GM12878 (cell line): Measurements from ENCODE around the gene PARP15. TPM values are rescaled to one million over a fixed set of nuclear protein-coding genes. Genes with fewer than 3 reads are reported as not detected.
A peak's percentile ranks its signal among the peaks of the same experiment; 100 is the strongest.

Source experiments
- BRCA1 ChIP-seq: IDR thresholded peaks from 2 replicates; pipeline ENCODE4 v1.6.1; 2011; ENCODE audit warnings: low read depth, low read length, improper control_type of control experiment
- CREM ChIP-seq: IDR thresholded peaks from 2 replicates; pipeline ENCODE4 v1.6.1; 2014; ENCODE audit warnings: antibody characterized with exemption, low read depth
- E4F1 ChIP-seq: fragments of 450-650 bp; IDR thresholded peaks from 2 replicates; pipeline ENCODE4 v1.6.1; 2018; ENCODE audit warnings: borderline replicate concordance, mild to moderate bottlenecking; ENCODE audit not compliant: partially characterized antibody
- EED ChIP-seq: sonication (generic); IDR thresholded peaks from 2 replicates; pipeline ENCODE4 v1.6.1; 2016; ENCODE audit warnings: antibody characterized with exemption, low read depth
- ESRRA ChIP-seq: IDR thresholded peaks from 2 replicates; pipeline ENCODE4 v1.6.1; 2012; ENCODE audit warnings: mild to moderate bottlenecking, low read length, improper control_type of control experiment
- IKZF2 ChIP-seq, 2 experiments: fragments of 450-650 bp; IDR thresholded peaks; 2 replicates each; pipeline ENCODE4 v1.6.1; 2017; ENCODE audit warnings: mild to moderate bottlenecking in 2 of 2, moderate library complexity in 2 of 2
- IRF3 ChIP-seq: fragments of 450-650 bp; IDR thresholded peaks from 2 replicates; pipeline ENCODE4 v1.6.1; 2014; ENCODE audit warnings: mild to moderate bottlenecking
- MTA3 ChIP-seq: IDR thresholded peaks from 2 replicates; pipeline ENCODE4 v1.6.1; 2012; ENCODE audit warnings: low read length, inconsistent platforms, borderline replicate concordance
- NFXL1 ChIP-seq: fragments of 450-650 bp; IDR thresholded peaks from 2 replicates; pipeline ENCODE4 v1.6.1; 2017; ENCODE audit warnings: antibody characterized with exemption, mild to moderate bottlenecking, borderline replicate concordance
- NFYB ChIP-seq: IDR thresholded peaks from 2 replicates; pipeline ENCODE4 v1.6.1; 2011; ENCODE audit warnings: low read depth, mild to moderate bottlenecking, low read length, improper control_type of control experiment, moderate library complexity; ENCODE audit not compliant: insufficient read depth
- NR2F1 ChIP-seq: fragments of 450-650 bp; conservative IDR thresholded peaks from 2 replicates; pipeline ENCODE4 v1.6.1; 2017; ENCODE audit warnings: mild to moderate bottlenecking
- PBX3 ChIP-seq: IDR thresholded peaks from 2 replicates; pipeline ENCODE4 v1.6.1; 2011; ENCODE audit warnings: mild to moderate bottlenecking, low read depth, low read length, moderate library complexity; ENCODE audit not compliant: insufficient replicate concordance
- PML ChIP-seq: IDR thresholded peaks from 2 replicates; pipeline ENCODE4 v1.6.1; 2012; ENCODE audit warnings: low read length, inconsistent platforms
- POLR2A ChIP-seq: IDR thresholded peaks from 2 replicates; pipeline ENCODE4 v1.6.1; 2011; ENCODE audit warnings: low read depth, mild to moderate bottlenecking, low read length
- RAD21 ChIP-seq: IDR thresholded peaks from 2 replicates; pipeline ENCODE4 v1.6.1; 2011; ENCODE audit warnings: mild to moderate bottlenecking, low read depth, low read length, moderate library complexity; ENCODE audit not compliant: insufficient read depth
- SMAD5 ChIP-seq: IDR thresholded peaks from 2 replicates; pipeline ENCODE4 v1.6.1; 2016; ENCODE audit warnings: antibody characterized with exemption, low read depth
- SREBF2 ChIP-seq: IDR thresholded peaks from 2 replicates; pipeline ENCODE4 v1.6.1; 2012; ENCODE audit warnings: mild to moderate bottlenecking, low read length
- TAF1 ChIP-seq: IDR thresholded peaks from 2 replicates; pipeline ENCODE4 v1.6.1; 2011; ENCODE audit warnings: mild to moderate bottlenecking, low read depth, low read length, borderline replicate concordance
- TARDBP ChIP-seq: IDR thresholded peaks from 2 replicates; pipeline ENCODE4 v1.6.1; 2016; ENCODE audit warnings: borderline replicate concordance
- TCF7 ChIP-seq: IDR thresholded peaks from 2 replicates; pipeline ENCODE4 v1.6.1; 2014; ENCODE audit warnings: antibody characterized with exemption, borderline replicate concordance
- USF1 ChIP-seq: IDR thresholded peaks from 2 replicates; pipeline ENCODE4 v1.6.1; 2011; ENCODE audit warnings: borderline replicate concordance, low read depth, mild to moderate bottlenecking, moderate library complexity, mixed read lengths, low read length; ENCODE audit not compliant: insufficient read depth; ENCODE audit errors: extremely low read length
- ZNF207 ChIP-seq: fragments of 450-650 bp; IDR thresholded peaks from 2 replicates; pipeline ENCODE4 v1.6.1; 2014; ENCODE audit warnings: antibody characterized with exemption, mild to moderate bottlenecking, borderline replicate concordance
- ZNF217 ChIP-seq: fragments of 450-650 bp; IDR thresholded peaks from 2 replicates; pipeline ENCODE4 v1.6.1; 2017; ENCODE audit warnings: antibody characterized with exemption, mild to moderate bottlenecking
- ZNF384 ChIP-seq: IDR thresholded peaks from 2 replicates; pipeline ENCODE4 v1.6.1; 2012; ENCODE audit warnings: low read depth, mild to moderate bottlenecking, low read length, improper control_type of control experiment, borderline replicate concordance
- ZNF622 ChIP-seq: fragments of 450-650 bp; IDR thresholded peaks from 2 replicates; pipeline ENCODE4 v1.6.1; 2017; ENCODE audit warnings: mild to moderate bottlenecking, inconsistent platforms
- ZZZ3 ChIP-seq: IDR thresholded peaks from 2 replicates; pipeline ENCODE4 v1.6.1; 2011; ENCODE audit warnings: low read depth; ENCODE audit not compliant: control insufficient read depth, insufficient read length
- polyA plus RNA-seq, 11 experiments: library from polyadenylated mRNA; depleted of rRNA in 4 of 11; unstranded in 6 of 11; stranded (reverse) in 5 of 11; fragments of >200 nt; fragmentation: Nextera tagmentation in 4 of 11; fragmentation: Illumina TruSeq in 1 of 11; extraction: Ambion mirVana in 4 of 11; extraction: Trizol in 1 of 11; gene quantifications; 1 replicate in 1 of 11; 2 replicates in 10 of 11; pipeline versions ENCODE4 v1.2.1 to v1.2.3, GENCODE V29; 2011 to 2016; ENCODE audit warnings: inconsistent platforms in 2 of 11, missing spikeins in 2 of 11, low read depth in 1 of 11
- total RNA-seq, 4 experiments: library from RNA; depleted of rRNA in 3 of 4; stranded (reverse); fragments of >200 nt in 3 of 4; fragmentation: Illumina TruSeq in 1 of 4; extraction: Trizol in 1 of 4; gene quantifications; 2 replicates each; pipeline versions ENCODE4 v1.2.1 to v1.2.3, GENCODE V29; 2013 to 2021
- TF ChIP-seq, protein P1 (sequence below), 3 experiments: IDR thresholded peaks in 2 of 3; conservative IDR thresholded peaks in 1 of 3; 2 replicates each; pipeline ENCODE4 v1.5.1; 2011; ENCODE audit warnings: low read depth in 3 of 3, low read length in 3 of 3, mild to moderate bottlenecking in 3 of 3, control low read depth in 2 of 3, moderate library complexity in 2 of 3, inconsistent platforms in 1 of 3, mixed read lengths in 1 of 3; ENCODE audit not compliant: control insufficient read depth in 2 of 3, insufficient read depth in 1 of 3; ENCODE audit errors: extremely low read depth in 1 of 3

Gene PARP15
- total and polyA plus RNA-seq, 10 of the 15 experiments (the other 5 are each of a cell fraction or from before 2014, with no cell fraction given), result 9.0 to 234 (median 36.3) TPM

GRCh38 chr3:122560680-122561079 lies 16.8 kb upstream of the PARP15 start (continued):
- TF ChIP-seq EED (no peak; the same call in 1 of the 2 replicates), CREM (no peak), TARDBP (no peak), BRCA1 (no peak), PML (no peak), PBX3 (no peak), USF1 (no peak), NFXL1 (no peak), SMAD5 (no peak), ESRRA (no peak), NFYB (no peak), E4F1 (no peak), RAD21 (peak; percentile 93), SREBF2 (no peak), ZNF622 (no peak), ZNF384 (no peak), TCF7 (no peak), ZNF217 (no peak), MTA3 (no peak), ZZZ3 (no peak), TAF1 (no peak), IKZF2 (IDR thresholded peaks at IDR 0.05) (peak in 1 of 2 experiments; percentile 35; a peak in 1 of 4 replicates), NR2F1 (no peak), IRF3 (no peak), ZNF207 (no peak), POLR2A (no peak)
- TF ChIP-seq, protein P1, sequence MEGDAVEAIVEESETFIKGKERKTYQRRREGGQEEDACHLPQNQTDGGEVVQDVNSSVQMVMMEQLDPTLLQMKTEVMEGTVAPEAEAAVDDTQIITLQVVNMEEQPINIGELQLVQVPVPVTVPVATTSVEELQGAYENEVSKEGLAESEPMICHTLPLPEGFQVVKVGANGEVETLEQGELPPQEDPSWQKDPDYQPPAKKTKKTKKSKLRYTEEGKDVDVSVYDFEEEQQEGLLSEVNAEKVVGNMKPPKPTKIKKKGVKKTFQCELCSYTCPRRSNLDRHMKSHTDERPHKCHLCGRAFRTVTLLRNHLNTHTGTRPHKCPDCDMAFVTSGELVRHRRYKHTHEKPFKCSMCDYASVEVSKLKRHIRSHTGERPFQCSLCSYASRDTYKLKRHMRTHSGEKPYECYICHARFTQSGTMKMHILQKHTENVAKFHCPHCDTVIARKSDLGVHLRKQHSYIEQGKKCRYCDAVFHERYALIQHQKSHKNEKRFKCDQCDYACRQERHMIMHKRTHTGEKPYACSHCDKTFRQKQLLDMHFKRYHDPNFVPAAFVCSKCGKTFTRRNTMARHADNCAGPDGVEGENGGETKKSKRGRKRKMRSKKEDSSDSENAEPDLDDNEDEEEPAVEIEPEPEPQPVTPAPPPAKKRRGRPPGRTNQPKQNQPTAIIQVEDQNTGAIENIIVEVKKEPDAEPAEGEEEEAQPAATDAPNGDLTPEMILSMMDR (IDR thresholded peaks at IDR 0.05 in 2 of 3, conservative IDR thresholded peaks at IDR 0.05 in 1 of 3; ENCODE audit: control insufficient read depth in 2 of 3, extremely low read depth in 1 of 3, insufficient read depth in 1 of 3, low read depth in 3 of 3, low read length in 3 of 3), result peak; percentile 55 to 85 (median 72); a peak in 5 of 6 replicates
